ENCODE measurements around the gene GNAS-AS1.
A peak's percentile ranks its signal among the peaks of the same experiment; 100 is the strongest.

GNAS-AS1 gene

GRCh38 chr20:58868795-58869194 is 18.1 kb upstream of the GNAS-AS1 start:
- no peak overlapping the region for H3K27ac ChIP-seq (replicated peaks)
- DNase-seq (ENCODE audit: low read depth in 1 of 2, low spot score in 1 of 2) = no peak
- TF ChIP-seq POLR2AphosphoS5 (IDR thresholded peaks at IDR 0.05; ENCODE audit: low read depth) (no peak), CTCF (IDR thresholded peaks at IDR 0.05; ENCODE audit: insufficient read depth, low read length) (peak; percentile 5)
- no peak overlapping the region for H3K4me3 ChIP-seq (replicated peaks; ENCODE audit: insufficient read depth, low read length)
- peaks cover 5% of the 10 kb centered on the region for H3K27me3 ChIP-seq (ENCODE audit: insufficient read depth, poor library complexity, severe bottlenecking)

- Histone ChIP-seq H3K27ac (replicated peaks) (no peak overlapping the region), H3K4me3 (replicated peaks; ENCODE audit: insufficient read depth, low read length) (no peak overlapping the region), H3K27me3 (ENCODE audit: insufficient read depth, poor library complexity, severe bottlenecking) (peaks cover 5% of the 10 kb centered on the region)
- TF ChIP-seq POLR2AphosphoS5 (IDR thresholded peaks at IDR 0.05; ENCODE audit: low read depth) (no peak), SPI1 (IDR thresholded peaks at IDR 0.05; ENCODE audit: borderline replicate concordance, low read depth) (no peak), CTCF (IDR thresholded peaks at IDR 0.05; ENCODE audit: insufficient read depth, low read length) (no peak), GABPA (IDR thresholded peaks at IDR 0.05; ENCODE audit: low read depth) (no peak), REST (IDR thresholded peaks at IDR 0.05; ENCODE audit: insufficient replicate concordance, low read depth) (no peak)
- no peak for DNase-seq (ENCODE audit: low read depth in 1 of 2, low spot score in 1 of 2)
These were observed 16.5 kb upstream of the GNAS-AS1 start for GRCh38 chr20:58867211-58867610.

GRCh38 chr20:58865843-58866242 is 15.1 kb upstream of the GNAS-AS1 start:
- Histone ChIP-seq H3K27me3 (ENCODE audit: insufficient read depth, poor library complexity, severe bottlenecking) (peaks cover 11% of the 10 kb centered on the region), H3K27ac (replicated peaks) (no peak overlapping the region), H3K4me3 (replicated peaks; ENCODE audit: insufficient read depth, low read length) (no peak overlapping the region)
- TF ChIP-seq REST (IDR thresholded peaks at IDR 0.05; ENCODE audit: insufficient replicate concordance, low read depth) (no peak), SPI1 (IDR thresholded peaks at IDR 0.05; ENCODE audit: borderline replicate concordance, low read depth) (no peak), CTCF (IDR thresholded peaks at IDR 0.05; ENCODE audit: insufficient read depth, low read length) (no peak), GABPA (IDR thresholded peaks at IDR 0.05; ENCODE audit: low read depth) (no peak), POLR2AphosphoS5 (IDR thresholded peaks at IDR 0.05; ENCODE audit: low read depth) (no peak)
- no peak for DNase-seq (ENCODE audit: low read depth in 1 of 2, low spot score in 1 of 2)

- no peak for DNase-seq (ENCODE audit: low read depth in 1 of 2, low spot score in 1 of 2)
- no peak overlapping the region for H3K27ac ChIP-seq (replicated peaks)
- TF ChIP-seq GABPA (IDR thresholded peaks at IDR 0.05; ENCODE audit: low read depth) = no peak
- TF ChIP-seq SPI1 (IDR thresholded peaks at IDR 0.05; ENCODE audit: borderline replicate concordance, low read depth) = no peak
- TF ChIP-seq POLR2AphosphoS5 (IDR thresholded peaks at IDR 0.05; ENCODE audit: low read depth) = no peak
- TF ChIP-seq CTCF (IDR thresholded peaks at IDR 0.05; ENCODE audit: insufficient read depth, low read length) = no peak
- no peak for TF ChIP-seq REST (IDR thresholded peaks at IDR 0.05; ENCODE audit: insufficient replicate concordance, low read depth)
- no peak overlapping the region for H3K4me3 ChIP-seq (replicated peaks; ENCODE audit: insufficient read depth, low read length)
- H3K27me3 ChIP-seq (ENCODE audit: insufficient read depth, poor library complexity, severe bottlenecking) = peaks cover 14% of the 10 kb centered on the region
These were observed 13.6 kb upstream of the GNAS-AS1 start for GRCh38 chr20:58864346-58864745.
